GM23248 (cell line): ENCODE results near the gene PACS1.

Experiments used
- EZH2 ChIP-seq: fragments of 200-600 bp; sonication (generic); IDR thresholded peaks from 2 replicates; pipeline ENCODE4 v1.6.1; 2018; ENCODE audit warnings: antibody characterized with exemption, mild to moderate bottlenecking; ENCODE audit not compliant: insufficient read depth, poor library complexity, severe bottlenecking
- EZH2phosphoT487 ChIP-seq: fragments of 200-600 bp; sonication (generic); IDR thresholded peaks from 2 replicates; pipeline ENCODE4 v1.6.1; 2018; ENCODE audit warnings: antibody characterized with exemption, moderate library complexity, mild to moderate bottlenecking, low read depth; ENCODE audit not compliant: insufficient read depth

- TF ChIP-seq EZH2phosphoT487, result no peak
- no peak for TF ChIP-seq EZH2
Measured at GRCh38 chr11:66081505-66081904, 11.4 kb downstream of the PACS1 start.
